Neutrophil (primary cell): ENCODE measurements around the gene MAPK11.

Source experiments
- H3K27ac ChIP-seq: fragments of 200-600 bp; sonication (generic); 2 replicates; pipeline ENCODE4 v1.5.1; 2016; ENCODE audit warnings: mild to moderate bottlenecking, moderate library complexity
- H3K27me3 ChIP-seq: fragments of 200-600 bp; sonication (generic); 2 replicates; pipeline ENCODE4 v1.6.0; 2016; ENCODE audit warnings: mild to moderate bottlenecking
- H3K36me3 ChIP-seq: fragments of 200-600 bp; sonication (generic); 2 replicates; pipeline ENCODE4 v1.5.1; 2017
- H3K4me1 ChIP-seq, 2 experiments: fragments of 200-600 bp in 1 of 2; sonication (generic) in 1 of 2; 1 replicate in 1 of 2; 2 replicates in 1 of 2; pipeline versions ENCODE4 v1.5.1 to v1.6.1; 2013 to 2016; ENCODE audit warnings: low read depth in 1 of 2, low read length in 1 of 2, mild to moderate bottlenecking in 1 of 2, moderate library complexity in 1 of 2; ENCODE audit not compliant: control insufficient read depth in 1 of 2, insufficient read depth in 1 of 2
- H3K4me3 ChIP-seq, 2 experiments: fragments of 200-600 bp in 1 of 2; sonication (generic) in 1 of 2; 1 replicate in 1 of 2; 2 replicates in 1 of 2; pipeline ENCODE4 v1.5.1; 2013 to 2016; ENCODE audit warnings: low read depth in 1 of 2, low read length in 1 of 2, mild to moderate bottlenecking in 1 of 2, moderate library complexity in 1 of 2
- H3K9me3 ChIP-seq: fragments of 200-600 bp; sonication (generic); 2 replicates; pipeline ENCODE4 v1.5.1; 2016
- TF ChIP-seq, protein P1 (sequence below): fragments of 200-600 bp; sonication (generic); IDR thresholded peaks from 2 replicates; pipeline ENCODE4 v1.5.1; 2016; ENCODE audit warnings: antibody characterized with exemption

MAPK11 gene

DNA sequence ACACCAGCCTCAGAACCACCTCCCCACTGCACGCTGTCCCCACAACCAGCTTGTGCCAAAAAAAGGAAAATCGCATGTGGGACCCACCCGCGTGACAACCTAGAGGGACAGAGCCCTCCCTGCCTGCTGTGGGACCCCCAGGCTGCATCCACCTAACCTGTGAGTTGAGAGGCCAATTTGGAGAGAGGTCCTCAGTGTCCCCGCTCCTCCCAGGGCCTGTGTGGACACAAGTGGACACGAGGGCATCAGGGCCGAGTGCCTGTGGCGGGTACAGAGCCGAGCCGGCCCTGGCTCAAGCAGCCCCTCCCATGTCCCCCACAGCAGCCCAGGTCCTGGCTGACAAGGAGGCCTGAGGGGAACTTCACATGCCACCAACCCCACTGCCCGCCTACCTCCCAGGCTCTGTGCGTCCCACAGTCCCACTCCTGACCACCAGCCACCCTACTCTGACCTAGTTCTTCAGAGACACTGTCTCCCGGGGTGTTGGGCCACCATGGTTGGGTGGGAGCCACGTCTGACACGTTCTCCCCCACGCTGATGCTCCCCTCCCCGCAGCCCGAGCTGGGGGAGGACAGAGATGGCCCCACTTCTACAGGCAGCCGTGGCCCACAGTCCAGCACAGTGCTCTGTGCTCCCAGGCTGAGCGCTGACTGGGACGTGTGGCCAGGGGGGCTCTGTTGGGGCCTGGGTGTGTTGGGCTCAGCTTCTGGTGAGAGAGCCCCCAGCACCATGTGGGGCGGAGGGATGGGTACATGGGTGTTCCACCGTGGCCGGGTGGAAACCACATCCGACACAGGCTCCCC is 50.2 kb downstream of the MAPK11 start:
- TF ChIP-seq, protein P1, sequence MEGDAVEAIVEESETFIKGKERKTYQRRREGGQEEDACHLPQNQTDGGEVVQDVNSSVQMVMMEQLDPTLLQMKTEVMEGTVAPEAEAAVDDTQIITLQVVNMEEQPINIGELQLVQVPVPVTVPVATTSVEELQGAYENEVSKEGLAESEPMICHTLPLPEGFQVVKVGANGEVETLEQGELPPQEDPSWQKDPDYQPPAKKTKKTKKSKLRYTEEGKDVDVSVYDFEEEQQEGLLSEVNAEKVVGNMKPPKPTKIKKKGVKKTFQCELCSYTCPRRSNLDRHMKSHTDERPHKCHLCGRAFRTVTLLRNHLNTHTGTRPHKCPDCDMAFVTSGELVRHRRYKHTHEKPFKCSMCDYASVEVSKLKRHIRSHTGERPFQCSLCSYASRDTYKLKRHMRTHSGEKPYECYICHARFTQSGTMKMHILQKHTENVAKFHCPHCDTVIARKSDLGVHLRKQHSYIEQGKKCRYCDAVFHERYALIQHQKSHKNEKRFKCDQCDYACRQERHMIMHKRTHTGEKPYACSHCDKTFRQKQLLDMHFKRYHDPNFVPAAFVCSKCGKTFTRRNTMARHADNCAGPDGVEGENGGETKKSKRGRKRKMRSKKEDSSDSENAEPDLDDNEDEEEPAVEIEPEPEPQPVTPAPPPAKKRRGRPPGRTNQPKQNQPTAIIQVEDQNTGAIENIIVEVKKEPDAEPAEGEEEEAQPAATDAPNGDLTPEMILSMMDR: no peak
- no peak overlapping the region for H3K4me3 ChIP-seq
- H3K4me1 ChIP-seq: no peaks in the 10 kb centered on the region
- no peak overlapping the region for H3K27ac ChIP-seq
- no peaks in the 10 kb centered on the region for H3K27me3 ChIP-seq
- H3K9me3 ChIP-seq: no peaks in the 10 kb centered on the region
- H3K36me3 ChIP-seq: peaks cover 99% of the 10 kb centered on the region

DNA sequence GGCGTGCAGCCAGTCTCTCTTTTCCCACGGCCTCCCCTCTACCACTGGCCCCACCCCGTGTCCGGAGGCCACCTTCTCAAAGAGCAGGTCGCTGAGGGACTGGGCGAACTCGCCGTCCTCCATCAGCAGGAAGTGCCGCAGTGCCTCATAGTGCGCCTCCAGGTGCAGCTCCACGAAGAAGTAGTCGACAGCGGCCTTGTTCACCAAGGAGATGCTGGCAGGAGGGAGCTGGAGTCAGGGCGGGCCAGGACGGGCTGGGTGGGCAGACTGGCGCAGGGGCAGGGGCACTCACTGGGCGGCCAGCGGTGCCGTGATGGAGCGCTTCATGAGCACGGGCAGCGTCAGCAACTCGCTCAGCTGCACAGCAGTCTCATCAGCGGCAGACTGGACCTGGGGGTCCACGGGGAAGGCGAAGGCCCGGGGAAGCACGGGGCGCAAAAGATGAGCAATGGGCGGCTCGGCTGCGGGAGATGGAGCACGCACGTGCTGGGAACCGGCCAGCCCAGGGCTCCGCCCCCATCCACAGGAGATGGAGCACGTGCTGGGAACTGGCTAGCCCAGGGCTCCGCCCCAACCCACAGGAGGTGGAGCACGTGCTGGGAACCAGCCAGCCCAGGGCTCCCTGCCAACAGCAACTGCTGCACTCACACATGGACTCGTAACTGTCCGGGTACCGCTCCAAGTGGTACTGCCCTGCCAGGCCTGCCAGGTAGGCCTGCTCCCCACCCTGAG is 51.0 kb downstream of the MAPK11 start:
- TF ChIP-seq, protein P1: no peak
- Histone ChIP-seq H3K9me3 (no peaks in the 10 kb centered on the region), H3K4me1 (no peaks in the 10 kb centered on the region), H3K27ac (no peak overlapping the region), H3K27me3 (no peaks in the 10 kb centered on the region), H3K36me3 (peaks cover 99% of the 10 kb centered on the region), H3K4me3 (no peak overlapping the region)

DNA sequence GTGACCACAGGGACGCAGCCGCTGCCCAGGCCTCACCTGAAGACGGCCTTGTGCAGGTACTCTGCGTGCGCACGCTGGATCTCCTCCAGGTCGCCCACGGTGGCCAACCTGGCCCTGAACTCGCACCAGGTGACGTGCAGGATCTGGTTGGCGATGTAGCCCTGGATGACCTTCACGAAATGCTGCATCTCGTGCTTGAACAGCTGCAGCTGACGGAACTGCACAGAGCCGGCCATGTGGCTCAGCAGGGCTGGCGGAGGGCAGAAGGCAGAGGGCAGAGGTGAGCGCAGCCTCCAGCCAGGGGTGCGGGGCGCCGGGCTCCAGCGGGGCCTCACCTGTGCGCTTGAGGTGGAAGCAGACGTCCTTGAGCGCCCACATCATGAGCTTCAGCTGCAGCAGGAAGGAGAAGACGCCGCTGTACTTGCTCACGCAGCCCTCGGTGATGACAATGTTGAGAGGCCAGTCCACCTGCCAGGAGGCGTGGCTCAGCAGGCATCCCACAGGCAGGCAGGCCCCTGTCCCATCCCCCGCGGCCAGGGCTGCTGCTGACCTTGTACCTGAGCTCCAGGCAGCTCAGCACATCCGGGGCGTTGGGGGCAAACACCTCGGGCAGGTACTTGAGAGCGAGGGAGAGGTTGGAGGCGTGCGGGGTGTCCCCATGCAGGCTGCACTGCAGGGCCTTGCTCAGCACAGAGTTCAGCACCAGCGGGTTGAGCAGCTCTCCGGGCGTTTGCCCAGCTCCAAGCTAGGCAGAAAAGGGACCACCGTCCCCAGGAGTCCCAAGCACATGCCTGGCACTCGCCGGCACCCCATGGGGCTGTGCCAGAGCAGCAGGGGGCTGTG is 51.8 kb downstream of the MAPK11 start:
- Histone ChIP-seq H3K27ac (no peak overlapping the region), H3K4me1 (no peaks in the 10 kb centered on the region), H3K36me3 (peaks cover 100% of the 10 kb centered on the region), H3K4me3 (no peak overlapping the region), H3K27me3 (no peaks in the 10 kb centered on the region), H3K9me3 (no peaks in the 10 kb centered on the region)
- TF ChIP-seq, protein P1: no peak

DNA sequence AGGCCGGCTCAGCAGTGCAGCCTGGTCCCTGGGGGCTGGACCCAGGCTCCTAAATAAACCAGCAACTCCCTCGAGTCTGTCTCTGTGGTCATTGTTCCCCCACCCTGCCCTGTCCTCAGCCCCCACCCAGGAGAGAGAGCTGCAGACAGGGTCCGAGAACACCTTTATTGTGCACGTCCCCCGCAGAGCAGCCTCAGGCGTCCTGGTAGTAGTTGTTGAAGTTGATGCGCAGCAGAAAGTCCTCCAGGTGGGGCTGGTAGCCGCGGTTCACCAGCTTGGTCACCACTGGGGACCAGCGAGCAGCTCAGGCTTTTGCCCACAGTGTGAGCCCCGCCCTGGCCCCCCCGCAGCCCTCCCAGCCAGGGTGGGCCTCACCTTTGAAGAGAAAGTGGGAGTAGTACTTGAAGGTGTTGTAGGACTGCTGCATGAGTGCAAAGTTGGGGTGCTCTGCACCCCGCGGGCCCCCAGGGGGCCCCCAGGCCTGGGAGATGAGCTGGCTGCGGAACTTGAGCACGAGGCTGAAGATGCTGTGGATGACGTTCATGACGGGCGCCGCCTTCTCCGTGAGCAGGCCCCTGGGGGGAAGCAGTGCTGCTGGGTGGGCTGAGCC is 52.5 kb downstream of the MAPK11 start:
- Histone ChIP-seq H3K4me3 (no peak overlapping the region), H3K36me3 (peaks cover 100% of the 10 kb centered on the region), H3K4me1 (no peaks in the 10 kb centered on the region), H3K27me3 (no peaks in the 10 kb centered on the region), H3K9me3 (no peaks in the 10 kb centered on the region), H3K27ac (no peak overlapping the region)
- TF ChIP-seq, protein P1: no peak
